SW480 (cell line): ENCODE results near the gene KRTAP9-6.
"Not testable (repeated sequence)": the region's sequence is repeated elsewhere in the genome, so short reads cannot be mapped to it uniquely, and the experiment has no call there.

Source experiments
- DNase-seq: peaks from one replicate; pipeline ENCODE4 v3.0.0-alpha.2; 2016; ENCODE audit warnings: low spot score

Gene KRTAP9-6

DNA sequence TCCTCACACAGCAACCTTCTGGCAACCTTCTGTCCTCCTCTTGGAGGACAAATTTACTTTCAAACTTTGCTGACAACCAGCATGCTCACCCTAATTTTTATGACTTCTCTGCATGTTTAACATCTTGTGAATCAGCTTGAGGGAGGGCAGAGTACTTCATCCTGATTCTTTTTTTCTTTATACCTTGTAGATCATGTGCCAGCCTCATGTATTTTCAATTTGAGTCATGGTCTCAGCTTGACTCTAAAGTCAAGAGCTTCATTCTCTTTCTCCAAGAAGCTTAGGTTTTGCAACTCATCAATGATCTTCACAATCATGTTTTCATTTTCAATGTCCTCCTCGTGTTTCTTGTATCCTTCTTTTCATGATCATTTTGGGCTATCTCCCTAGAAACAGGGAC lies 6.7 kb downstream of the KRTAP9-6 start:
- DNase-seq: no peak

GRCh38 chr17:41275648-41276190 lies 10.5 kb downstream of the KRTAP9-6 start, which contains the start of gene KRTAP9-7:
Gene KRTAP9-7 (plus strand): TSS chr17:41275698. CDS start chr17:41275698, 0 bp downstream.
- DNase-seq: not testable (repeated sequence)

DNA sequence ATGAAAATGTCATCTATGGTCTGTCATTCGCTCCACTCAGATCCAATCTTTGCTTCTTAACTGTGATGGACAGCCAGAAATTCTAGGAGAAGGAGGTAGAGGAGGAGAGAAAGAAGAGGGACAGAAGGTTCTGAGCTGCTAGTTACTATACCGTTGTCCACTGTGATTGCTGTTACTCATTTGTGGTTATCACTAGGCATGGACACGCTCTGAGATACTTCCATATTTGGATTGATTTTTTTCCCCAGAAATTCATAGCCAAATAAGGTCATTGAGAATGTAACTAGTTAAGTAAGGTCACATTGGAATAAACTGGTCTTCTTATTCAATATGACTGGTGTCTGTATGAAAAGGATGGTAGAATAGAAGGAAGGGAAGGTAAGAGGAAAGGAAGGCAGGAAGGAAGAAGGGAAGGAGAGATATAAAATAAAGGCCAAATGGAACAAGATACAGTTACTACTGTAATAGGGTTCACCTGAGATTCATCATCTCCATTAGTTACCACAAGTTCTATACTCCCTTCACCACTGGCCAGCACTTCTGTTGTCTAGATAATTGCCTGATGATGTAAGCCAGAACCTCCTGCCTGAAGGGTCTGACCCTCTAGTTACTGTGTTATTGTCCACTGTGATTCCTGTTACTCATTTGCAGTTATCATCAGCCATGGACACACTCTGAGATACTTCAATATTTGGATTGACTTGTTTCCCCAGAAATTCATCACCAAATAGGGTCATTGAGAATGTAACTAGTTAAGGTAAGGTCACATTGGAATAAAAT lies 13.2 kb downstream of the KRTAP9-6 start:
- no peak for DNase-seq

GRCh38 chr17:41284043-41284442 lies 18.9 kb downstream of the KRTAP9-6 start:
- DNase-seq: no peak

DNA sequence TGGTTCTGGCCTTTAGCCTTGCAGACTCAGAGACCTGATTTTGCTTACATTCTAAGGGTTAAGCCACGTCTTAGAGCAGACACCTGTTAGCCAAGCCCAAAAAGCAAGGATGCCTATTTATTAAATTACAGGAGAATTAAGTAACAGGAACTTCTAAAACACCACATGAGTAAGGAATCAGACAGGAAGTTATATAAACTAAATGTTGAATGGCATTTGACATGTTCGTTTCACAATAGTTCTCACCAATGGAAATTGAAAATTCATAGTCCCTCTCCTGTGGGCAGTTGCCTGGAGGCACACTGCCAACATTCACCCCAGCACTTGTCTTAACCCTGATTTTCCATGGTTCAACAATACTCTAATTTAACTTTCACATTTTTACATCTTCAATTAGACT lies 19.4 kb downstream of the KRTAP9-6 start:
- no peak for DNase-seq

- no peak for DNase-seq
Measured at GRCh38 chr17:41287050-41287449, 21.9 kb downstream of the KRTAP9-6 start.

DNA sequence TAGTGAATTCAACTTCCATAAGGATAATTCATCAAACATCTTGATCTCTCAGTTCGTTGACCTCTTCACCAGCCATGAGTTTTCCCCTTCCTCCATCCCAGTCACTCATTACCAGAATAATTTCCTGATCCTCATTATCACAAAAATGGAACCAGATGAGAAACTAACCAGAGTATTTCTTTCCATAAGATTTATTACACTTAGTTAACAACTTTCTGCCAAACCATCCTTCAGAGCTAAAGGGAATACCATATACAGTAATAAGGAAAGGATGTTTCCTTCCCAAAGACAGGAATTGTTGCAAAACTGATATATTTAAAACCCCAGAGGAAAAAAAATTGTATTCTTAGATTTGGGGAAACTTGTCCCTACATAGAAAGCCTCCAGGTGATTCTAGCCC lies 28.8 kb downstream of the KRTAP9-6 start:
- DNase-seq: no peak

- no peak for DNase-seq
Measured at GRCh38 chr17:41296846-41297245, 31.7 kb downstream of the KRTAP9-6 start.

DNA sequence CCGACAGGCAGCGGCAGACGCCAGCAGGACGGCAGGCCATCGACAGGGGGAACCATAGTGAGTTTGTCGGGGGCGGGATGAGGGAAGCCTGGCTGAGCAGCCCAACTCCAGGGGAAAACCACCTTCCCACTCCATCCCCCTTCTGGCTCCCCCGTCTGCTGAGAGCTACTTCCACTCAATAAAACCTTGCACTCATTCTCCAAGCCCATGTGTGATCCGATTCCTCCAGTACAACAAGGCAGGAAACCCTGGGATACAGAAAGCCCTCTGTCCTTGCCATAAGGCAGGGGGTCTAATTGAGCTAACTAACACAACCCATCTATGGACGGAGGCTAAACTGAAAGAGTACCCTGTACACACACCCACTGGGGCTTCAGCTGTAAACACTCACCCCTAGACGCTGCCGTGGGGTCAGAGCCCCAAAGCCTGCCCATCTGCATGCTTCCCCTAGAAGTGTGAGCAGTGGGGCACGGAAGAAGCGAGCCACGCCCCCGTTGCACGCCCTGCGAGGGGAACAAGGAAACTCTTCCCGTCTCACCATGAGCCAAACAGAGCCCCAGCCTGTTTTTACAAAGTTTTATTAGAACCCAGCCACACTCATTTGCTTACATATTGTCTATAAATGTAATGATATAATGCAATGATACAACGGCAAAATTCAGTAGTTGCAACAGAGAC lies 33.4 kb downstream of the KRTAP9-6 start:
- no peak for DNase-seq

- DNase-seq: no peak
Measured at GRCh38 chr17:41301204-41301790, 36.1 kb downstream of the KRTAP9-6 start.

GRCh38 chr17:41301916-41302901 lies 37.0 kb downstream of the KRTAP9-6 start, which contains the start of gene KRTAP29-1:
Gene KRTAP29-1 (minus strand): TSS chr17:41302851. CDS start chr17:41302851, 0 bp downstream.
- no peak for DNase-seq

DNA sequence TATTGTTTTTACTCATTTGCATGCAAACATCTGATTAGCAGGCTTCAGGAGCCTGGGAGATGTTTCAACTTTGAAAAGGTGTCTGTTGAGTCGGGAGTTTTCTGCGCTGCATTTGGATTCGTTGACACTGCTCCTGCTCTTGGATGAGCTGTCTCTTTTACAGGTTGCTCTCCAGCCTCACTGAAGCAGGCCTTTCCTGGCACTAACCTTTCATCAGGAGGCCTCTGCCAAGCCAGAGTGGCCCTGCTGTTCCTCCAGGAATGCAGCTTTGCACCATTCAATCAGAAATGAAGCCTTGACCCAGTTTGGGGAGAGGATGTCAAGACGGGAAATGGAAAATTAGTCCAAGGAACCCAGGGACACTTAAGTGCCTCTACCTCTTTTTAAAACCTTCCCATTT lies 37.8 kb downstream of the KRTAP9-6 start:
- DNase-seq: no peak

DNA sequence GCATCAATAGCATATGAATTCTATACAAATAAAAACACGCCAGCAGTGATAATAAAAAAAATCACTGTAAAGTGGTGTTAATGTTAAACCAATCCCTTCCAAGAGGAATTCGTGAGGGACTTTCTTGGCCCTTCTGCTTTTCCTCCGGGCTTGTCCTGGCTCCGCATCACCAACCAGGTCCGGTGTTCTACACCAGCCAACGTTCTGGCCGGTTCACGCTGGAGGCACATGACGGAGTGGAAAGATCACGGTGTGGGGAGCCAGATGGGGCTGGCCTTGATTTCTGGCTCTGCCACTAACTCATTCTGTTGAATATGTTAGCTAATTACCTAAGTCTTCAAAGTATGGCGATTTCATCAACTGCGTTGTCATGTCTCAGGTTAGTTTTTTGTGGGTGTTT lies 38.9 kb downstream of the KRTAP9-6 start:
- no peak for DNase-seq

GRCh38 chr17:41307647-41308046 lies 42.5 kb downstream of the KRTAP9-6 start:
- DNase-seq: no peak

GRCh38 chr17:41308251-41308917 lies 43.2 kb downstream of the KRTAP9-6 start:
- peak; percentile 60 for DNase-seq

DNA sequence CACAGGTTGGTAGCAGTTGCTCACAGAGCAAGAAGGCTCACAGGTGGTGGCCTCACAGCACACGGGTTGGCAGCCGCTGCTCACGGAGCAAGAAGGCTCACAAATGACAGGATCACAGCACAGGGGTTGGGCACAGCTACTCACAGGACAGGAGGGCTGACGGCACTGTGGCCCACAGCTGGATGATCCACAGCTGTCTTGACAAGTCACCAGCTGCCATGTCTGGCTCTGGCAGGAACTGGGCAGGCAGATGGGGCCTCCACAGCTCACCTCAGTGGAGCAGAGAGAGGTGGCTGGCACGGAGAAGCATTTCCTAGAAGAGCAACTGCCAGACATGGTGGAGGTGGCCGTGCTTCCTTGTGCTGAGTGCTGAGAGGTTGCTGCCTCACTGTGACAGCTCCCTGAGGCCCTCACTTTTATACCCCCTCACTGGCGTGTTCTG lies 43.8 kb downstream of the KRTAP9-6 start, which contains the start of gene KRTAP16-1:
KRTAP16-1 (minus strand) TSS at position 392 of the 442 bp plus-strand sequence; CDS start at position 336, 56 bp downstream.
- DNase-seq: no peak

DNA sequence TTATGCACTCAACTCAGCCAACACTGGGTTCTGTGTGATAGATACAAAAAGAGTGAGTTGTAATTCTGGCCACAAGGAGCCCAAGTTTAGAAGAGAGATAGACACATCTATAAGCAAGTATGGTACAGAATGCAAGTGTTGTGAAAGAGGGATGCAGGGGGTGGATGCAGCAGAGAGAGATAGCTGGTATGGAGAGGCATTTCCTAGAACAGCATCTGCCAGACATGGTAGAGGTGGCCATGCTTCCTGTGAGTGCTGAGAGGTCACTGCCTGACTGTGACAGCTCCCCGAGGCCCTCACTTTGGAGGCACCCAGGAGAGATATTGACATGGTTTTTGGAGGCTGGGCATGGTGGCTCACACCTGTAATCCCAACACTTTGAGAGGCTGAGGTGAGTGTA lies 45.9 kb downstream of the KRTAP9-6 start:
- DNase-seq: no peak

DNA sequence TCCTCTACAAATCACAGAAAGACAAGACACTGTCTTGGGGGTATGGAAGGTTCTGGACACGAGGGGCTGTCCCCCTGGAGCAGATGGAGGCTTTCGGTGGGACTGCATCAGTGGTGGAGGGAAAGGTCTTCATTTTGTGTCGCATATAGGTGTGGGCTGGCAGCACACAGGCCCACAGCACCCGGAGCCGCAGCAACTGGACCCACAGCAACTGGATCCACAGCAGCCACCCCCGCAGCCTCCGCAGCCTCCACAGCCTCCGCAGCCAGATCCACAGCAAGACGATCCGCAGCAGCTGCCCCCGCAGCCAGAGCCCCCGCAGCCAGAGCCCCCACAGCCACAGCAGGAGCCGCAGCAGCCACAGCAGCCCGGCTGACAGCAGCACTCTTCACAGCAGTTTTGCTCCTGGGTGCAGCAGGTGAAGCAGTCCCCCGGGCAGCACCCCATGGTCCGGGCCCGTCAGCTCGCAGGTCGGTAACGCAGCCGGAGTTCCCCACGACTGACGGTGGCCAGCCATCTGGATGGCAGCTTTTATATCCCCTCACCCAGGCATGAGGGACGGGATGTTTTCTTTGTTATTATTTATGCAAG lies 50.1 kb downstream of the KRTAP9-6 start, which contains the start of gene KRTAP17-1:
KRTAP17-1 (minus strand) TSS at position 507 of the 591 bp plus-strand sequence; CDS start at position 447, 60 bp downstream.
- DNase-seq: no peak
